Mucosa of descending colon (tissue), 3 donors: ENCODE measurements around the gene YES1. TPM values are rescaled to one million over a fixed set of nuclear protein-coding genes. Genes with fewer than 3 reads are reported as not detected.
A peak's percentile ranks its signal among the peaks of the same experiment; 100 is the strongest.
"Not testable (repeated sequence)": the region's sequence is repeated elsewhere in the genome, so short reads cannot be mapped to it uniquely, and the experiment has no call there.

ENCODE experiments used
- ATAC-seq: fragments of 200-7000 bp; cut with Tn5 transposase; one replicate; pipeline ENCODE4 v1.9.1; 2020; ENCODE audit warnings: mild to moderate bottlenecking, moderate library complexity
- DNase-seq, 3 donors: peaks; one replicate each; pipeline ENCODE4 v3.0.0-alpha.2; 2020
- H3K36me3 ChIP-seq: fragments of 200-600 bp; one replicate; pipeline ENCODE4 v1.8.0; 2021; ENCODE audit warnings: low read depth, mild to moderate bottlenecking
- H3K4me1 ChIP-seq: fragments of 200-600 bp; one replicate; pipeline ENCODE4 v1.8.0; 2021; ENCODE audit warnings: low read depth, mild to moderate bottlenecking
- H3K4me3 ChIP-seq: fragments of 200-600 bp; one replicate; pipeline ENCODE4 v1.8.0; 2021; ENCODE audit warnings: mild to moderate bottlenecking
- H3K9me3 ChIP-seq: fragments of 200-600 bp; one replicate; pipeline ENCODE4 v1.8.0; 2021; ENCODE audit warnings: mild to moderate bottlenecking
- intact Hi-C, 2 donors: fragments of 100-400 bp; cut with DNase I in 1 of 2; cut with micrococcal nuclease in 1 of 2; formaldehyde crosslinking; loops; one replicate each; pipeline versions ENCODE4 v1.11.0 to v1.11.1; 2022; cut with DNase I, micrococcal nuclease
- total RNA-seq, 3 donors: library from RNA; stranded (reverse); fragmentation: NEBNext Ultra II Directional in 2 of 3; extraction: Animal tissue kit (Norgen Biotek cat#: 25700) in 2 of 3; gene quantifications; one replicate each; pipeline versions ENCODE4 v1.2.1 to v1.2.4, GENCODE V29; 2021 to 2023
- TF ChIP-seq, protein P1 (sequence below): fragments of 200-600 bp; IDR thresholded peaks from one replicate; pipeline ENCODE4 v1.8.0; 2022; ENCODE audit warnings: antibody characterized with exemption, mild to moderate bottlenecking
- donor health status: DM: no; HTN: no; CAD: no; lungs with moderate emphysema.
- donor health status: DM: no; HTN: no; CAD: no.
- donor health status: DM: no; HTN: yes; CAD: no.

YES1 gene
- total RNA-seq, 3 donors from 2014 or later: 48.2 to 63.2 (median 52.2) TPM

- ATAC-seq (no peak), DNase-seq (no peak)
- Histone ChIP-seq H3K9me3 (no peaks in the 10 kb centered on the region), H3K4me1 (peaks cover 1% of the 10 kb centered on the region), H3K4me3 (no peak overlapping the region), H3K36me3 (no peaks in the 10 kb centered on the region)
- TF ChIP-seq, protein P1, sequence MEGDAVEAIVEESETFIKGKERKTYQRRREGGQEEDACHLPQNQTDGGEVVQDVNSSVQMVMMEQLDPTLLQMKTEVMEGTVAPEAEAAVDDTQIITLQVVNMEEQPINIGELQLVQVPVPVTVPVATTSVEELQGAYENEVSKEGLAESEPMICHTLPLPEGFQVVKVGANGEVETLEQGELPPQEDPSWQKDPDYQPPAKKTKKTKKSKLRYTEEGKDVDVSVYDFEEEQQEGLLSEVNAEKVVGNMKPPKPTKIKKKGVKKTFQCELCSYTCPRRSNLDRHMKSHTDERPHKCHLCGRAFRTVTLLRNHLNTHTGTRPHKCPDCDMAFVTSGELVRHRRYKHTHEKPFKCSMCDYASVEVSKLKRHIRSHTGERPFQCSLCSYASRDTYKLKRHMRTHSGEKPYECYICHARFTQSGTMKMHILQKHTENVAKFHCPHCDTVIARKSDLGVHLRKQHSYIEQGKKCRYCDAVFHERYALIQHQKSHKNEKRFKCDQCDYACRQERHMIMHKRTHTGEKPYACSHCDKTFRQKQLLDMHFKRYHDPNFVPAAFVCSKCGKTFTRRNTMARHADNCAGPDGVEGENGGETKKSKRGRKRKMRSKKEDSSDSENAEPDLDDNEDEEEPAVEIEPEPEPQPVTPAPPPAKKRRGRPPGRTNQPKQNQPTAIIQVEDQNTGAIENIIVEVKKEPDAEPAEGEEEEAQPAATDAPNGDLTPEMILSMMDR: no peak
- intact Hi-C loops: no loop called here
These were observed 12.1 kb downstream of the YES1 start for GRCh38 chr18:799943-800342.

DNA sequence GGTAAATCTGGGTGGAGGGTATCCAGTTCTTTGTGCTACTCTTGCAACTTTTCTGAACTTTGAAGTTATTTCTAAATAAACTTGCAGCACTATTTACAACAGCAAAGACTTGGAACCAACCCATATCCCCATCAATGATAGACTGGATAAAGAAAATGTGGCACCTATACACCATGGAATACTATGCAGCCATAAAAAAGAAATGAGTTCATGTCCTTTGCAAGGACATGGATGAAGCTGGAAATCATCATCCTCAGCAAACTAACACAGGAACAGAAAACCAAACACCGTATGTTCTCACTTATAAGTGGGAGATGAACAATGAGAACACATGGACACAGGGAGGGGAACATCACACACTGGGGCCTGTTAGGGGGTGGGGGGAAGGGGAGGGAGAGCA, 16.7 kb downstream of the YES1 start:
- H3K36me3 ChIP-seq, DNase-seq, ATAC-seq, H3K4me1 ChIP-seq, intact Hi-C loops, H3K9me3 ChIP-seq, H3K4me3 ChIP-seq: not testable (repeated sequence)

DNA sequence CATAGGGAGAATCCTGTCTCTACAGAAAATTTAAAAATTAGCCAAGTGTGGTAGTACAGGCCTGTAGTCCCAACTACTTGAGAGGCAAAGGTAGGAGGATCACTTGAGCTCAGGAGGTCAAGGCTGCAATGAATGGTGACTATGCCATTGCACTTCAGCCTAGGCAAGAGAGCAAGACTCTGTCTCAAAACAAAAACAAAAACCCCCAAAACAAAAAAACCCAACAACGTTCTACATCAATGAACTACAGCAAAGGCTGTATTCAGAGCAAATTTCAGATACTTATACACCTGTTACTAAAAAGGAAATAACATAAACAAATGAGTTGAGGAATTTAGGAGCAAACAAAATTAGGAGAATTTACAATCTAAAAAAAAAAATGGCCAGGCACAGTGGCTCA, 22.6 kb downstream of the YES1 start:
- Histone ChIP-seq H3K36me3 (no peaks in the 10 kb centered on the region), H3K9me3 (no peaks in the 10 kb centered on the region), H3K4me3 (no peak overlapping the region), H3K4me1 (no peaks in the 10 kb centered on the region)
- DNase-seq (no peak), ATAC-seq (no peak)
- TF ChIP-seq, protein P1: no peak
- intact Hi-C loops: no loop called here

DNA sequence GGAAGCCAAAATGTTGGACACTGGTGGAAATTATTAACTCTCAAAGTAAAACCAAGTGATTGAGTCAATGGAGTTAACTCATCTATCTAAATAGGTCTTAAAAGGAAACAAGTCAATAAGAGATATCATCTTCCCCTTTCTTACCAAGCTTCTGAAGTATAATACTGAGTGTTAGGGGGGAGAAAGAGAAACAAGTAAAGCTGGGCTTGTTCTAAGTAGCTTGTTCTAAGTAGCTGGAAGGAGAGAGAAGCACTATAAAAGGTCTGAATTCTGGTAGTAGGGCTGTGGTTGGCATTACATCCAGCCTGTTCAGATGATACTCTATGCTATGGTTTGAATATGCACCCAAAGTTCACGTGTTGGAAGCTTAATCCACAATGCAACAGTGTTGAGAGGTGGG, 26.8 kb downstream of the YES1 start:
- Histone ChIP-seq H3K4me3 (no peak overlapping the region), H3K4me1 (no peaks in the 10 kb centered on the region), H3K9me3 (no peaks in the 10 kb centered on the region), H3K36me3 (no peaks in the 10 kb centered on the region)
- DNase-seq (no peak), ATAC-seq (no peak)
- TF ChIP-seq, protein P1: no peak
- intact Hi-C loops: no loop called here

DNA sequence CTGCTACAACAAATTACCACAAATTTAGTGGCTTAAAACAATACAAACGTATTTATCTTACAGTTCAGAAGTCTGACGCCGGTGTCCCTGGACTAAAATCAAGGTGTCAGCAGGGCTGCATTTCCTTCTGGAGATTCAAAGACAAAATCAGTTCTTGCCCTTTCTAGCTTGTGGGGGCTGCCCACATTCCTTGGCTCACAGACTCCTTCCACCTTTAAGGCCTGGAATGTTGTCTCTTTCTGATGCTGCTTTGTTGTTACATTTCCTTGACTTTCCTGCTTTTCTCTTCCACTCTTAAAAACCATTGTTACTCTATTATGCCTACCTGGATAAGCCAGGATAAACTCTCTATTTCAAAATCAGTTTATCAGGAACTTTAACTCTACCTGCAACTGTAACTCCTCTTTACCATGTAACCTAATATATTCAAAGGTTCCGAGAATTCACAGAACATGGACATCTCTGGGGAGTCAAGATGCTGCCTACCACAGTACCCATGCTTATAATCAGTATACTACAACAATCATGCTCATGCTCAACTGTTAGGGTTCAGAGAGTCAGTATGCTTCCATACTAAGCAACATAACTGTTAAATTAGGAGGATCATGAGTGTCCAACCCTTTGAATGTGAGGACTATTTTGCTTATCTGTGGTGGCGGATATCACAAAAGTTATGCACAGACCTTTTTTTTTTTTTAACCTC, 27.4 kb downstream of the YES1 start:
- intact Hi-C loops: no loop called here
- H3K9me3 ChIP-seq: no peaks in the 10 kb centered on the region
- no peak for ATAC-seq
- no peak for DNase-seq
- no peaks in the 10 kb centered on the region for H3K4me1 ChIP-seq
- no peaks in the 10 kb centered on the region for H3K36me3 ChIP-seq
- no peak overlapping the region for H3K4me3 ChIP-seq
- TF ChIP-seq, protein P1: no peak

DNA sequence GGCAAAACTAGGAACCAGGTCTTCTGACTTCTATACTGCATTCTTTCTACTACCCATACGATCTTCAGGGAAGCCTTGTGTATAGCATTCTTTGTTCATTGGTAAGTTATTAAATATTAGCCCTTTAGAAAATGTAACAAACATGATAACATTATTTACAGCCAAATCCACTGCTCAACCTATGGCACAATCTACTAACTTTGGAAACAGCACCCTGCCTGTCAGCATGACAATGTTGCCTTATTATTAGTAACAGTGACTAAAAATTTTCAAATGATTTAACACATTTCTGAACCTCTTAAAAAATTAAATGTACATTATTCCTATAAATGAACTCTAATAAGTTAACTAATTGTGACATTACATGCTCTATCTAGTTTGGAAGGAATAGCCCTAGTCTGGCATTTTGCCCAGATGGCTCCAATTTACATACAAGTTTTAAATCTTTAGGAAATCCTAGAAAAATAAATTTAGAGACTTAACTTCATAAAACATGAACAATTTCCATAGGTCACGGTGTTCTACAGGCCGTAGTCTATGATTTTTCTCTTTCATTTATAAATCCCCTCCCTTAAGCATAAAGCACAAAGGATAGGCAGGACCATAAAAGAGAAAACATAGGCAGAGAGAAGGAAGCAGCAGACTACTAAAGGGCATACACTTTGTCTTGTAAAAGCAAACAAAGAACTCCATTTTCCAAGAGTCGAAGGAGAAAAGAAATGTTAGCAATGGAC, 33.7 kb downstream of the YES1 start:
- H3K4me1 ChIP-seq: peaks cover 9% of the 10 kb centered on the region
- TF ChIP-seq, protein P1: no peak
- H3K4me3 ChIP-seq: no peak overlapping the region
- H3K36me3 ChIP-seq: no peaks in the 10 kb centered on the region
- intact Hi-C loops: no loop called here
- ATAC-seq: peak; percentile 83
- DNase-seq: peak in 1 of 3 donors; percentile 13
- H3K9me3 ChIP-seq: no peaks in the 10 kb centered on the region
